SJCRH30 (cell line): ENCODE data around the gene GCGR. TPM values are rescaled to one million over a fixed set of nuclear protein-coding genes. Genes with fewer than 3 reads are reported as not detected.

Experiments used
- DNase-seq, 2 experiments: peaks; one replicate each; pipeline ENCODE4 v3.0.0-alpha.2; 2015 to 2020
- H3K27ac ChIP-seq: fragments of 250-450 bp; sonication (Bioruptor Pico); 2 replicates; pipeline ENCODE4 v1.5.1; 2020; ENCODE audit warnings: mild to moderate bottlenecking, moderate library complexity
- H3K27me3 ChIP-seq: fragments of 250-450 bp; sonication (Bioruptor Pico); 2 replicates; pipeline ENCODE4 v1.5.1; 2020; ENCODE audit warnings: mild to moderate bottlenecking, moderate library complexity
- H3K36me3 ChIP-seq: fragments of 250-450 bp; sonication (Bioruptor Pico); 2 replicates; pipeline ENCODE4 v1.5.1; 2020; ENCODE audit warnings: mild to moderate bottlenecking, moderate library complexity
- H3K4me1 ChIP-seq: fragments of 250-450 bp; sonication (Bioruptor Pico); 2 replicates; pipeline ENCODE4 v1.5.1; 2020; ENCODE audit warnings: mild to moderate bottlenecking, moderate library complexity
- H3K4me3 ChIP-seq: fragments of 250-450 bp; sonication (Bioruptor Pico); 2 replicates; pipeline ENCODE4 v1.5.1; 2020; ENCODE audit warnings: mild to moderate bottlenecking, moderate library complexity
- H3K9me3 ChIP-seq: fragments of 250-450 bp; sonication (Bioruptor Pico); replicated peaks from 2 replicates; pipeline ENCODE4 v1.5.1; 2020; ENCODE audit warnings: mild to moderate bottlenecking, moderate library complexity
- total RNA-seq: library from RNA; depleted of rRNA; stranded (reverse); fragments of >200 nt; shearing (Covaris generic); gene quantifications from 2 replicates; pipeline ENCODE4 v1.2.3, GENCODE V29; 2014

GCGR gene
- total RNA-seq, 1 experiment from 2014 or later: 0.04 TPM

DNA sequence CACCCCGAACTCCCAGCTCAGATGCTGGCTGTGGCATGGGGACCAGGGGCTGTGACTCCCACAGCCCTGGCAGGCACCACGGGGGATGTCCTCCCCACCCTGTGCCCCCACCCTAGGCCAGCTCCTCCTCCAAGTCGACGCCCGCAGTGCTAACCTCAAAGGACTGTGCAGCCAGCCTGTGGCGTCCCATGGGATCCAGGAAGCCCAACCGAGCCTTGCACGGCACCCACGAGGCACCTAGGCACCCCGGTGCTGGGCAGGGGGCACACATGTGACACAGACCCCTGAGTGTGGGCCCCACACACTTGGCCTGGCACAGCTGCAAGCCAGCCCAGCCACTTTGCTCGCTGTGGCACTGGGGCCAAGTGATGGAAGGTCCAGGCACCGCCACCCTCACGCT, 3.9 kb downstream of the GCGR start:
- Histone ChIP-seq H3K4me3 (no peak overlapping the region), H3K36me3 (no peaks in the 10 kb centered on the region), H3K4me1 (peaks cover 6% of the 10 kb centered on the region; the same call in 1 of the 2 replicates), H3K27ac (no peak overlapping the region), H3K9me3 (no peaks in the 10 kb centered on the region; the same call in 1 of the 2 replicates), H3K27me3 (peaks cover 67% of the 10 kb centered on the region)
- no peak for DNase-seq

GRCh38 chr17:81808778-81809555, 5.0 kb downstream of the GCGR start:
- no peaks in the 10 kb centered on the region; the same call in 1 of the 2 replicates for H3K9me3 ChIP-seq
- H3K27ac ChIP-seq: no peak overlapping the region
- peak in 1 of 2 experiments; percentile 29 for DNase-seq
- H3K4me3 ChIP-seq: no peak overlapping the region
- peaks cover 78% of the 10 kb centered on the region for H3K27me3 ChIP-seq
- no peaks in the 10 kb centered on the region for H3K36me3 ChIP-seq
- H3K4me1 ChIP-seq: peaks cover 6% of the 10 kb centered on the region; the same call in 1 of the 2 replicates

DNA sequence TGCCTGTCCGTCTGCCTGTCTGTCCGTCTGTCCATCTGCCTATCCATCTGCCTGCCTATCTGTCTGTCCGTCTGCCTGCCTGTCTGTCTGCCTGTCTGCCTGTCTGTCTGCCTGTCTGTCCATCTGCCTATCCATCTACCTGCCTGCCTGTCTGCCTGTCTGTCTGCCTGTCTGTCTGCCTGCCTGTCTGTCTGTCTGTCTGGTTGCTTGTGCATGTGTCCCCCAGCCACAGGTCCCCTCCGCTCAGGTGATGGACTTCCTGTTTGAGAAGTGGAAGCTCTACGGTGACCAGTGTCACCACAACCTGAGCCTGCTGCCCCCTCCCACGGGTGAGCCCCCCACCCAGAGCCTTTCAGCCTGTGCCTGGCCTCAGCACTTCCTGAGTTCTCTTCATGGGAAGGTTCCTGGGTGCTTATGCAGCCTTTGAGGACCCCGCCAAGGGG, 5.6 kb downstream of the GCGR start:
- H3K4me1 ChIP-seq: peaks cover 6% of the 10 kb centered on the region; the same call in 1 of the 2 replicates
- H3K27me3 ChIP-seq: peaks cover 82% of the 10 kb centered on the region
- no peak overlapping the region for H3K4me3 ChIP-seq
- H3K27ac ChIP-seq: no peak overlapping the region
- DNase-seq: no peak
- no peaks in the 10 kb centered on the region for H3K36me3 ChIP-seq
- H3K9me3 ChIP-seq: no peaks in the 10 kb centered on the region; the same call in 1 of the 2 replicates

DNA sequence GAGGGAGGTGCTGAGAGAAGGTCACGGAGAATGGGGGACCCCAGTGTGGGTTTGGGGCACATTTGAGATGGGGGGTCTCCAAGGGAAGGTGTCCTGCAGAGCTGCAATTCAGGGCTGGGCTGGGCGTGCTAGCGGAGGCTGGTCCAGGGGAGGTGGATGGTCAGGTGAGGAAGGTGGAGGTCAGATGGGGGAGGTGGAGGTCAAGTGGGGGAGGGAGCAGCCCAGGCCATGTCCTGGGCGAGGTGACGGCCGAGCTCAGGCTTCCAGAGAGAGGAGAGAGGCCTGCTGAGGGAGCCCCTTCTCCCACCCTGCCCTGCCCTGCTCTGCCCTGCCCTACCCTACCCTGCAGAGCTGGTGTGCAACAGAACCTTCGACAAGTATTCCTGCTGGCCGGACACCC, 6.5 kb downstream of the GCGR start:
- Histone ChIP-seq H3K4me1 (peaks cover 6% of the 10 kb centered on the region; the same call in 1 of the 2 replicates), H3K36me3 (no peaks in the 10 kb centered on the region), H3K4me3 (no peak overlapping the region), H3K9me3 (no peaks in the 10 kb centered on the region), H3K27me3 (peaks cover 90% of the 10 kb centered on the region), H3K27ac (no peak overlapping the region)
- no peak for DNase-seq

GRCh38 chr17:81810892-81811704, 7.1 kb downstream of the GCGR start:
- Histone ChIP-seq H3K27ac (no peak overlapping the region), H3K4me3 (no peak overlapping the region), H3K27me3 (peaks cover 91% of the 10 kb centered on the region), H3K36me3 (no peaks in the 10 kb centered on the region), H3K9me3 (no peaks in the 10 kb centered on the region), H3K4me1 (peaks cover 6% of the 10 kb centered on the region; the same call in 1 of the 2 replicates)
- DNase-seq: no peak

DNA sequence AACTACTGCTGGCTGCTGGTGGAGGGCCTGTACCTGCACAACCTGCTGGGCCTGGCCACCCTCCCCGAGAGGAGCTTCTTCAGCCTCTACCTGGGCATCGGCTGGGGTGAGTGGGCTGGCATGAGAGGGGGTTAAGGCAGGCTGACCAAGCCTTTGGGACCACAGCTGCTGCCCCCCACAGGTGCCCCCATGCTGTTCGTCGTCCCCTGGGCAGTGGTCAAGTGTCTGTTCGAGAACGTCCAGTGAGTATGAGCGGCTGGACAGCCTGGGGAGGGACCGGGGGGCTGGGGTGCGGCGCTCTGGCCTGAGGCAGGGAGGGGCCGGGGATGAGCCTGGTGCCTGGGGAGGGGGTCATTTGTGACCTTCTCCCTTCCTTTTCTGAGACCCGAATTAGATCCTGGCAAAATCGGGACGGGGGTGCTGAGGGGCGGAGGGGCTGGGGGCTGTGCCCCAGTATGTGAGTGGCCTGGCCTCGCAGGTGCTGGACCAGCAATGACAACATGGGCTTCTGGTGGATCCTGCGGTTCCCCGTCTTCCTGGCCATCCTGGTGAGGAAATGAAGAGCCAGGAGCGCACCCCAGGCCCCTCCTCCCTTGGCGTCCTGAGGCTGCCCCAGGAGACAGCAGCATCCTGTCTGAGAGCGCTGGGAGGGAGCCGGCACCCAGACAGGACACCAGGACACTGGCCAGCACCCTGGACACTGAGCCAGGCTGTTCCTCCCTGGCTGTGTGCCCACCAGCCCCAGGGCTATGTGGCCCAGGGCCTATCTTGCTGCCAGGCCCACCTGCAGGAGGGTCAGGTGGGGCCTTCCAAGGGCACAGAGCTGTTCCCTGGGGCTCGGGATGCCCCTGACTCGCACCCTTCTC, 8.0 kb downstream of the GCGR start:
- Histone ChIP-seq H3K4me3 (no peak overlapping the region), H3K36me3 (no peaks in the 10 kb centered on the region), H3K4me1 (peaks cover 4% of the 10 kb centered on the region; the same call in 1 of the 2 replicates), H3K27ac (no peak overlapping the region), H3K27me3 (peaks cover 87% of the 10 kb centered on the region), H3K9me3 (no peaks in the 10 kb centered on the region)
- no peak for DNase-seq

- peaks cover 79% of the 10 kb centered on the region for H3K27me3 ChIP-seq
- no peaks in the 10 kb centered on the region for H3K4me1 ChIP-seq
- DNase-seq: no peak
- H3K9me3 ChIP-seq: no peaks in the 10 kb centered on the region
- H3K27ac ChIP-seq: no peak overlapping the region
- H3K4me3 ChIP-seq: no peak overlapping the region
- no peaks in the 10 kb centered on the region for H3K36me3 ChIP-seq
Measured at GRCh38 chr17:81812571-81813370, 8.8 kb downstream of the GCGR start.

- DNase-seq: no peak
- no peaks in the 10 kb centered on the region for H3K36me3 ChIP-seq
Measured at GRCh38 chr17:81813371-81813684, 9.4 kb downstream of the GCGR start.

GRCh38 chr17:81813861-81814683, 10.1 kb downstream of the GCGR start:
- Histone ChIP-seq H3K27me3 (peaks cover 66% of the 10 kb centered on the region), H3K36me3 (no peaks in the 10 kb centered on the region), H3K9me3 (no peaks in the 10 kb centered on the region), H3K4me3 (no peak overlapping the region), H3K27ac (no peak overlapping the region), H3K4me1 (no peaks in the 10 kb centered on the region)
- DNase-seq: no peak

More at GRCh38 chr17:81813371-81813684, 9.4 kb downstream of the GCGR start:
- no peak overlapping the region for H3K27ac ChIP-seq
- H3K27me3 ChIP-seq: peaks cover 73% of the 10 kb centered on the region
- H3K9me3 ChIP-seq: no peaks in the 10 kb centered on the region
- H3K4me1 ChIP-seq: no peaks in the 10 kb centered on the region
- no peak overlapping the region for H3K4me3 ChIP-seq

- H3K36me3 ChIP-seq: no peaks in the 10 kb centered on the region
- no peak overlapping the region for H3K27ac ChIP-seq
- no peaks in the 10 kb centered on the region for H3K4me1 ChIP-seq
- no peak overlapping the region for H3K4me3 ChIP-seq
- H3K27me3 ChIP-seq: peaks cover 59% of the 10 kb centered on the region
- H3K9me3 ChIP-seq: no peaks in the 10 kb centered on the region
- DNase-seq: peak in 1 of 2 experiments; percentile 24
Measured at GRCh38 chr17:81814748-81815645, 11.0 kb downstream of the GCGR start.

DNA sequence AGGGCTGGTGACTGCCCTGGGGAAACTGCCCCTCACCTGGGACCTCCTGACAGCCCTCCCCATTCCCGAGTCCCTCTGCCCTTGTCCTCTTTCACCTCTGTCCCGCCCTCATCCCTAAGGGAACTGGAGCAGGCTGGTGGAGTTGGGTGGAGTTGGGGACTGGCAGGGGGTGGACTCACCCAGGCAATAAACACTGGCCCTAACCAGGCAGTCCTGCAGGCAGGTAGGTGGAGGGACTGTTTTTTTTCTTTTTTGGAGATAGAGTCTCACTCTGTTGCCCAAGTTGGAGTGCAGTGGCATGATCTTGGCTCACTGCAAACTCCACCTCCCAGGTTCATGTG, 11.7 kb downstream of the GCGR start:
- DNase-seq: no peak

DNA sequence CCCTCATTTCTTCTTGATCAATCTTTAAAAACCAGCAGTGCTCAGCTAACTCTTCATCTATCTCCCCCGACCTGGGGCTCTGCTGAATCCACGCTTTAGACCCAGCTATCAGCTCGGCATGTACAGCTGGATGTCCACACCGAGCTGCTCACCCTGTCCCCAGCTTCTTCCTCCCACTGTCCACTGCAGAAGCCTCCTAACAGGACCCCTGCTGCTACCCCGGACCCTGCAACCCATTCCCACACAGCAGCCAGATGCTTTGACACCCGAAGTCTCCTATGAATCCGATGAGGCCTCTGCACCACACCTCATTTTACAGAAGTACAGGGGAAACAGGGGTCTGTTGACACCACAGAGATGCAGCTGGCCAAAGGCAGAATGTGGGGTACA, 13.8 kb downstream of the GCGR start:
- no peak overlapping the region for H3K27ac ChIP-seq
- DNase-seq: no peak
- no peak overlapping the region for H3K4me3 ChIP-seq
- no peaks in the 10 kb centered on the region for H3K36me3 ChIP-seq
- H3K4me1 ChIP-seq: no peaks in the 10 kb centered on the region
- H3K27me3 ChIP-seq: peaks cover 34% of the 10 kb centered on the region
- no peaks in the 10 kb centered on the region for H3K9me3 ChIP-seq

More for the DNA sequence above, 11.7 kb downstream of the GCGR start:
- no peaks in the 10 kb centered on the region for H3K36me3 ChIP-seq
- H3K27ac ChIP-seq: no peak overlapping the region
- H3K4me3 ChIP-seq: no peak overlapping the region
- H3K4me1 ChIP-seq: no peaks in the 10 kb centered on the region
- peaks cover 53% of the 10 kb centered on the region for H3K27me3 ChIP-seq
- H3K9me3 ChIP-seq: no peaks in the 10 kb centered on the region
